NCI-H2196 (cell line): Measurements from ENCODE around the gene RSRC1.

ENCODE experiments used
- DNase-seq: peaks from one replicate; lab custom pipeline; 2025; ENCODE audit not compliant: unreplicated experiment; lab: John Stamatoyannopoulos, UW

The RSRC1 gene

DNA sequence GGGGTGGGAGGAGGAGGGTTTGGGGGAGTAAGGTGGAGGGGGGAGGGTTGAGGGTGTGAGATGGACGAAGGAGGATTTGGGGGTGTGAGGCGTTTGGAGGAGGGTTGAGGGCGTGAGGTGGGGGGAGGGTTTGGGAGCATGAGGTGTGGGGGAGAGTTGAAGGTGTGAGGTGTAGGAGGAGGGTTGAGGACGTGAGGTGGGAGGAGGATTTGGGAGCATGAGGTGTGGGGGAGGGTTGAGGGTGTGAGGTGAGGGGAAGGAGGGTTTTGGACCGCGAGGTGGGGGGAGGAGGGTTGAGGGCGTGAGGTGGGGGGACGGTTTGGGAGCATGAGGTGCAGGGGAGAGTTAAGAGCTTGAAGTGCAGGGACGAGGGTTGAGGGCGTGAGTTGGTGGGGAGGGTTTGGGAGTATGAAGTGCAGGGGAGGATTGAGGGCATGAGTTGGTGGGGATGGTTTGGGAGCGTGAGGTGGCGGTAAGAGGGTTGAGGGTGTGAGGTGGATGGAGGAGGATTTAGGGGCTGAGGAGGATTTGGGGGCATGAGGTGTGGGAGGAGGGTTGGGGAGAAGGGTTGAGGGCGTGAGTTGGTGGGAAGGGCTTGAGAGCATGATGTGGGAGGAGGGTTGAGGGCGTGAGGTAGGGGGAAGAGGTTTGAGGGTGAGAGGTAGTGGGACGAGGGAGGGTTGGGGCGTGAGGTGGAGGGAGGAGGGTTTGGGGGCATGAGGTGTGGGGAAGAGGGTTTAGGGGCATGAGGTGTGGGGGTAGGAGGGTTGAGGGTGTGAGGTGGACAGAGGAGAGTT is 462.3 kb downstream of the RSRC1 start:
- DNase-seq: no peak

DNA sequence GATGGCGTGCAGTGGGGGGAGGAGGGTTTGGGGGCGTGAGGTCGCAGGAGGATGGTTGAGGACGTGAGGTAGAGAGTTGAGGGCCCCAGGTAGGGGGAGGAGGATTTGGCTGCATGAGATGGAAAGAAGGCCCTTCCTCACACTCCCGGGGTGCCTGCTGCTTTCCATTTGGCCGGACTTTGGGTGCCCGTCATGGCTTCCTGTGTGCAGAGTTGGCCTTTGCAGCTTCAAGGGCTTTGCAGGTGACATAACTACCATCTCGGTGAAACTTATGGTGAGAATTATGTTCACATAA is 462.8 kb downstream of the RSRC1 start:
- DNase-seq: no peak

DNA sequence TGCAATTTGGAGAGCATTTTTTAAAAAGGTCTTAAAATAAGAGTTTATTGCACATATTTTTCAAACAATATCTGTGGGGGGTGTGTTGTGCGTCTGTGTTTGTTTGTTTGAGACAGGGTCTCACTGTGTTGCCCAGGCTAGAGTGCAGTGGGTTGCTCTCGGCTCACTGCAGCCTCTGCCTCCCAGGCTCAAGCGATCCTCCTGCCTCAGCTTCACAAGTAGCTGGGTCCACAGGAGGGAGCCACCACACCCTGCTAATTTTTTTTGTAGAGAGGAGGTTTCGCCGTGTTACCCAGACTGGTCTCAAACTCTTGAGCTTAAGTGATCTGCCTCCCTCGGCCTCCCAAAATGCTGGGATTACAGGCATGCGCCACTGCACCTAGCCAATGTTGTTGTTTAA is 463.8 kb downstream of the RSRC1 start:
- DNase-seq: no peak

DNA sequence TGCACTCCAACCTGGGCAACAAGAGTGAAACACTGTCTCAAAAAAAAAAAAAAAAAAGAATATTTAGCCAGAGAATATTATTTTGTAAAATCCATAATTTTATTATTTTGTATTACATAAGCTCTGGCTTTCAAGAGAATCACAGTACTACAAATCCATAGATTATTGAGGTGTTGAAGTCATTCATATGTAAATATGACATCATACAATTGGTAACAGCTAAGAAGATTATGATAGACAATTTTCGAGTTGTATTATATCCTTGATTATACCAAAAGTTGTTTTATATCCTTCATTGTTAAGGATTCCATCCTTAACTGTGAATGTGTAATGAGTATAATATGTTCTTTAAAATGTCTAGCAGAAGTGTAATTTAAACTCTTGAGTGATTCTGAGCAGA is 464.8 kb downstream of the RSRC1 start:
- no peak for DNase-seq

DNA sequence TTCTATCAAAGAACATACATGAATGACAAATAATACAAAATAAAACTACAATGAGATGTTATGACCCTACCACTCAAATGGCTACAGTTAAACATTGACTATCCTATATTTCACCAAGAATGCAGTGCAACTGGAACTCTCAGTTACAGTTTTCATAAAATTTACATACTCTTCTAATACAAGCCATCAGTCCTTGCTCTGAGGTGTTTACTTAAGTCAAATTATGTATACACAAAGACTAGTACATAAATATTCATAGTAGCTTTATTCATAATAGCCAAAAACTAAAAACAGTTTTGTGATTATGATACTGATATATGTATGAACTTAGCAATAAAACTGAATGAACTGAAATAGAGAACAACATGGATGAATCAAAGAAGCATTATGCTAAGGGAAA is 480.3 kb downstream of the RSRC1 start:
- DNase-seq: no peak
